Loucy (cell line): Measurements from ENCODE around the gene LOXL4.

Experiments used
- EZH2phosphoT487 ChIP-seq: fragments of 200-600 bp; IDR thresholded peaks from 2 replicates; pipeline ENCODE4 v1.6.1; 2018; ENCODE audit warnings: antibody characterized with exemption, mild to moderate bottlenecking, moderate library complexity, borderline replicate concordance
- TF ChIP-seq, protein P1 (sequence below): fragments of 200-600 bp; sonication (generic); conservative IDR thresholded peaks from 2 replicates; pipeline ENCODE4 v1.5.1; 2014; ENCODE audit warnings: mild to moderate bottlenecking, antibody characterized with exemption, low read length

DNA sequence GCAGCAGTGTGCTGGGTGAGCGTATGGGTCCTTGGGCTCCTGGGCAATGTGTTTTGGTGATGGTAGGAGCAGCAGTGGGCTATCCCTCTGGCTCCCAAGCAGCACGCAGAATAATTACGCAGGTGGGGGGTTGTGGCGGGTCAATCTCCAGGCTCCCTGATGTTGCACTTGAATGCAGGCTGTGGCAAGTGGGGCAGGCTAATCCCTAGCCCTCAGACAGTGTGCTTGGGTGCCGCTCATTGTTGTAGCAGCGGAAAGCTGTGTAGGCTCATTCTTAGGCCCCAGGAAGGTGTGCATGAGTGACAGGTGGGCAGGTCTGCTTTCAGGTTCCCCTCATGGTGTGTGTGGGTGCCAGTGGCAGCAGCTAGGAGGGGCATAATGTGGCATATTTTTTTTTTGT, 44.1 kb downstream of the LOXL4 start:
- TF ChIP-seq, protein P1, sequence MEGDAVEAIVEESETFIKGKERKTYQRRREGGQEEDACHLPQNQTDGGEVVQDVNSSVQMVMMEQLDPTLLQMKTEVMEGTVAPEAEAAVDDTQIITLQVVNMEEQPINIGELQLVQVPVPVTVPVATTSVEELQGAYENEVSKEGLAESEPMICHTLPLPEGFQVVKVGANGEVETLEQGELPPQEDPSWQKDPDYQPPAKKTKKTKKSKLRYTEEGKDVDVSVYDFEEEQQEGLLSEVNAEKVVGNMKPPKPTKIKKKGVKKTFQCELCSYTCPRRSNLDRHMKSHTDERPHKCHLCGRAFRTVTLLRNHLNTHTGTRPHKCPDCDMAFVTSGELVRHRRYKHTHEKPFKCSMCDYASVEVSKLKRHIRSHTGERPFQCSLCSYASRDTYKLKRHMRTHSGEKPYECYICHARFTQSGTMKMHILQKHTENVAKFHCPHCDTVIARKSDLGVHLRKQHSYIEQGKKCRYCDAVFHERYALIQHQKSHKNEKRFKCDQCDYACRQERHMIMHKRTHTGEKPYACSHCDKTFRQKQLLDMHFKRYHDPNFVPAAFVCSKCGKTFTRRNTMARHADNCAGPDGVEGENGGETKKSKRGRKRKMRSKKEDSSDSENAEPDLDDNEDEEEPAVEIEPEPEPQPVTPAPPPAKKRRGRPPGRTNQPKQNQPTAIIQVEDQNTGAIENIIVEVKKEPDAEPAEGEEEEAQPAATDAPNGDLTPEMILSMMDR = no peak
- no peak for TF ChIP-seq EZH2phosphoT487
